Fibroblast of mammary gland (primary cell): ENCODE results near the gene MUC5B.

Experiments used
- DNase-seq: peaks from one replicate; pipeline ENCODE4 v3.0.0-alpha.2; 2010; ENCODE audit warnings: low read depth
- H3K4me3 ChIP-seq: 2 replicates; pipeline ENCODE4 v1.5.1; 2011; ENCODE audit warnings: low read depth, mild to moderate bottlenecking, low read length, moderate library complexity; ENCODE audit not compliant: control insufficient read depth
- TF ChIP-seq, protein P1 (sequence below): conservative IDR thresholded peaks from 2 replicates; pipeline ENCODE4 v1.5.1; 2011; ENCODE audit warnings: low read depth, low read length, inconsistent platforms; ENCODE audit not compliant: control insufficient read depth, insufficient read depth

The MUC5B gene

GRCh38 chr11:1300569-1301187 lies 77.8 kb downstream of the MUC5B start:
- H3K4me3 ChIP-seq: no peak overlapping the region
- TF ChIP-seq, protein P1, sequence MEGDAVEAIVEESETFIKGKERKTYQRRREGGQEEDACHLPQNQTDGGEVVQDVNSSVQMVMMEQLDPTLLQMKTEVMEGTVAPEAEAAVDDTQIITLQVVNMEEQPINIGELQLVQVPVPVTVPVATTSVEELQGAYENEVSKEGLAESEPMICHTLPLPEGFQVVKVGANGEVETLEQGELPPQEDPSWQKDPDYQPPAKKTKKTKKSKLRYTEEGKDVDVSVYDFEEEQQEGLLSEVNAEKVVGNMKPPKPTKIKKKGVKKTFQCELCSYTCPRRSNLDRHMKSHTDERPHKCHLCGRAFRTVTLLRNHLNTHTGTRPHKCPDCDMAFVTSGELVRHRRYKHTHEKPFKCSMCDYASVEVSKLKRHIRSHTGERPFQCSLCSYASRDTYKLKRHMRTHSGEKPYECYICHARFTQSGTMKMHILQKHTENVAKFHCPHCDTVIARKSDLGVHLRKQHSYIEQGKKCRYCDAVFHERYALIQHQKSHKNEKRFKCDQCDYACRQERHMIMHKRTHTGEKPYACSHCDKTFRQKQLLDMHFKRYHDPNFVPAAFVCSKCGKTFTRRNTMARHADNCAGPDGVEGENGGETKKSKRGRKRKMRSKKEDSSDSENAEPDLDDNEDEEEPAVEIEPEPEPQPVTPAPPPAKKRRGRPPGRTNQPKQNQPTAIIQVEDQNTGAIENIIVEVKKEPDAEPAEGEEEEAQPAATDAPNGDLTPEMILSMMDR: no peak
- no peak for DNase-seq

DNA sequence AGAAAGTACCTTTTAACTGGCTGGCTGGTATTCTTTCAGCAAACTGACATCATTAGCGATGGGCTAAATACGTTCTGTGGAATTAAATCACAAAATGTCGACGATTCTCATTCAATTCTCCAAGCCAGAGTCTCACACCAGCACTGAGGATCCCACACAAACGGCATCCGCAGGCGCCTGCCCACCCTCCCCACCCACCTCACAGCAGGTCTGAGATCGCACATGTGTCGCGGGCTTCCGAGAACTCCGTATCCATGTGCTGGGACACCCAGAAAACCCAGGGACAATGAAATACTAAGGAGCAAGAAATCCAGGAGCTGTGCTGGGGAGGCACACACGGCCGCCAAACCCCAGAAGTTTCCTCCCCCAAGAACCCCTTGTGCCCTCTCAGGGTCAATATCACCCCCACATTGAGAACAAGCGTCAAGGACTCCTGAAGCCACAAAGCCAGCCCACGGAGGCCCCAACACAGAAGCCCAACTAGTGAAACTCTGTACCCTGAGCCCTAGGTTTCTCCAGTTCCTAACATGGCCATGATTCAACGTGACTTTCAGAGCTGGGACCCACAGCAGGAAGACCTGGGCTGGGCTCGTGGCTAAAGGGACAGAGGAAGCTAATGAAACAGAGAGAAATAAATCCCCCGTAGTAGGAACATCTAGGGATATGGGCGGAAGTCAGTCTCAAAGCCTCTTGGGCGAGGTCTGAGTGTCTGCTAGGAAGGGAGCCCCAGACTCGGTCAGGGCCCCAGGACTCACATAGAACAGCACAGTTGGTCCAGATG lies 78.5 kb downstream of the MUC5B start:
- TF ChIP-seq, protein P1: no peak
- no peak overlapping the region for H3K4me3 ChIP-seq
- DNase-seq: no peak

DNA sequence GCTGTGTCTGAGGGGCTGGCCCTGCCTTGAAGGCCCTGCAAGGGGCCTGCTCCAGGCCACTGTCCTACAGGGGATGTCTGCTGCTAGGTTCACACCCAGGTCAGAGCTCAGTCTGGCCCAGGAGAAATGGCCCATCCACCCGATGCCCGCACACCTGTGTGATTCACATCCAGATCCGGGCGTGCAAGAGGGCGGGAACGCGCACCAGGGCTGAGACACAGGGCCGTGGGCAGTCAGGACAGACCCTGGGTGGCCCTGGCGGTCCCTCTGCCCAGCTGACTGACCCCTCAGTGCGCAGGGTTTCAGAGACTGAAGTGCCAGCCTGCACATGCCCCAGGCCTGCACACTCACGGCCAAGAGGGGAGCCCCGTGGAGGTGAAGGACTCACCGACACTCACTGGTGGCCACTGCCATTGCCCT lies 79.2 kb downstream of the MUC5B start:
- TF ChIP-seq, protein P1: no peak

DNA sequence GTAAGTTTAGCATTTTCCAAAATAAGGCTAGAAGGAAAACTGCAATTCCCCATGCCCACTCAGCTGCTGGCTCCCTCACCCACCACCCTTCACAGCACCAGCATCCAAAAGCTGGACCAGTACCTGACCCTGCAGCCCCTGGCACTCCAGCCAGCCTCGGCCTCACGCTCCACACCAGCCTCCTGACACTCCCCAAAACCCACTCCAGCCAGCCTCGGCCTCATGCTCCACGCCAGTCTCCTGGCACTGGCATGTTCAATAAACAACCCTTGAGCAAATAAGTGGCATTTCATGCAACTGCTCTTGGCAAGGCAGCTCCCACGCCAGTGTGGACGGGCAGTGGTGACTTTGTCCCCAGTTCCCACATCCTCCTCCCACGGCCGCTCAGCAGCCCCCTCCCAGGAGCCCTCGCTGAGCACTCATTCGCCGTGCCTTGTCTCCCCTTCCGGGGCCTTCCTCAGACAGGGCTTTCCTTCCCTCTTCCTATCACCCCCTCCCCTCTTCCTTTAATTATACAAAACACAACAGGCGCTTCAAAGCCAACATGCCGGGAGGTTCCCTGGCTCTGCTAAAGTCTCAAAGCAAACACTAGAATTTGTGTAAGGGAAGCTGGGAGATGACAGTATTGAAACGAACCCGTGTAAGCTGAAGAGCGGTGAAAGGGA lies 79.7 kb downstream of the MUC5B start:
- no peak overlapping the region for H3K4me3 ChIP-seq
- TF ChIP-seq, protein P1: no peak
- no peak for DNase-seq

More for the DNA sequence above, 79.2 kb downstream of the MUC5B start:
- no peak for DNase-seq
- no peak overlapping the region for H3K4me3 ChIP-seq

DNA sequence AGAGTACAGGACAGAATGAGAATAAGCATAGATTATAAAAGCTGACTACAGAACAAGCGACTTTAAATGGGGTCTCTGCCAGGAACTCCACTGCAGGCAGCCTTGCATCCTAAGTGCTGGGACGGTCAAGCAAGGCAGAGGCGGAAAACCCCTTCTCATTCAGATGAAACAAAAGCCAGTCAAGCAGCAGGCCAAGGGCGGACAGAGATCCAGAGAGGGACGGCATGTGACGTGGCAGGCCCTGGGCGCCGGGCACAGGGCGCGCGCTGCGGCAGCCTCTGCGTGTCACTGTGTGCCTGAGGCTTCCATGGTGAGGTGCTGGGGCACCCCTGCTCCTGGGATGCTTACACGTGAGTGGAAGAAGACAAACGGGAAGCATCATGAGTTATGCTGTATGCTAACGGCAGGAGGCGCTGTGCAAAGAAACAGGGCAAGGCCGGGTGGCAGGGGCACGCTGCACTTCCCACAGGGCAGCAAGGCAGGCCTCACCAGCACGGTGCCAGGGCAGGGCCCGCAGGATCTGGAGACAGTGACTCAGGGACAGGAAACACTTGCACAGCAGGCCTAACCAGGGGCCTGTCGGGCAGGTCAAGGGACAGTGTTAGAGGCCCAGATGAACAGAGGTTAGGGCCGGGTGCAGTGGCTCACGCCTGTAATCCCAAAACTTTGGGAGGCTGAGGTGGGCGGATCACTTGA lies 80.4 kb downstream of the MUC5B start:
- no peak for DNase-seq
- H3K4me3 ChIP-seq: no peak overlapping the region
- TF ChIP-seq, protein P1: peak; percentile 22

DNA sequence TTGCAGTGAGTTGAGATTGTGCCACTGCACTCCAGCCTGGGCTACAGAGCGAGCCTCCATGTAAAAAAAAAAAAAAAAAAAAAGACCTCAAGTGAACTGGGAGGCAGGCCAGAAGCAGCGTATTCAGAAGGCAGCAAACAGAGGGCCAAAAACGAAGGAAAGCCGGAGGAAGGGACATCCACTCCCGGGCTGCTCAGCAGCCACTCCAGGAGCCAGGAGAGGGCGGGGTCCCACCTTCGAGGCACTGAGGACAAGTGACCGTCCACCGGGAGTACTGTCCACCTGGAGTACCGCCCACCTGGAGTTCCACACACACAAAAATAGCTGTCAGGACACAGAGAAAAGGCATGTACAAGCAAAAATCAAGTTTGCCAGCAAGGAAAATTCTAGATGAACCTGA lies 81.1 kb downstream of the MUC5B start:
- TF ChIP-seq, protein P1: no peak
- DNase-seq: peak; percentile 21
- H3K4me3 ChIP-seq: no peak overlapping the region
